CD4-positive, CD25-positive, alpha-beta regulatory T cell (primary cell): ENCODE measurements around the gene COL5A1. TPM values are rescaled to one million over a fixed set of nuclear protein-coding genes. Genes with fewer than 3 reads are reported as not detected.
"Not testable (repeated sequence)": the region's sequence is repeated elsewhere in the genome, so short reads cannot be mapped to it uniquely, and the experiment has no call there.

Experiments used
- ATAC-seq, 2 donors: fragments of 150-1000 bp; cut with Tn5 transposase; one replicate each; pipeline ENCODE4 v1.10.0; 2021; ENCODE audit warnings: low read depth in 2 of 2, moderate number of reproducible peaks in 2 of 2, moderate library complexity in 1 of 2
- DNase-seq, 3 donors: peaks; one replicate each; pipeline versions ENCODE4 v3.0.0 to v3.0.0-alpha.2; 2012 to 2022; ENCODE audit warnings: mixed read lengths in 1 of 3
- H3K27ac ChIP-seq: one replicate; pipeline ENCODE4 v1.7.0; 2013; ENCODE audit warnings: mild to moderate bottlenecking, low read length; ENCODE audit not compliant: insufficient read depth, poor library complexity, severe bottlenecking
- H3K27me3 ChIP-seq: one replicate; pipeline ENCODE4 v1.7.0; 2013; ENCODE audit warnings: low read length; ENCODE audit not compliant: control insufficient read depth, insufficient read depth
- H3K36me3 ChIP-seq: one replicate; pipeline ENCODE4 v1.7.0; 2013; ENCODE audit warnings: mild to moderate bottlenecking, low read length, moderate library complexity; ENCODE audit not compliant: control insufficient read depth, insufficient read depth
- H3K4me1 ChIP-seq: 2 replicates; pipeline ENCODE4 v1.7.0; 2013; ENCODE audit warnings: mild to moderate bottlenecking, low read length; ENCODE audit not compliant: insufficient read depth, control insufficient read depth, poor library complexity, severe bottlenecking
- H3K4me3 ChIP-seq: one replicate; pipeline ENCODE4 v1.7.0; 2013; ENCODE audit warnings: low read depth, mild to moderate bottlenecking, low read length, moderate library complexity
- H3K9me3 ChIP-seq, 2 experiments: 1 replicate in 1 of 2; 2 replicates in 1 of 2; pipeline ENCODE4 v1.7.0; 2013; ENCODE audit warnings: low read length in 2 of 2, mild to moderate bottlenecking in 1 of 2, moderate library complexity in 1 of 2; ENCODE audit not compliant: control insufficient read depth in 2 of 2
- H3K27ac Mint-ChIP-seq, 3 donors: one replicate each; pipeline ENCODE4 v1.8.0; 2020 to 2022; ENCODE audit warnings: mild to moderate bottlenecking in 3 of 3, mixed read lengths in 3 of 3, moderate library complexity in 2 of 3
- H3K27me3 Mint-ChIP-seq: one replicate; pipeline ENCODE4 v1.8.0; 2022; ENCODE audit warnings: mild to moderate bottlenecking, mixed read lengths
- H3K36me3 Mint-ChIP-seq: one replicate; pipeline ENCODE4 v1.8.0; 2020; ENCODE audit warnings: mixed read lengths
- H3K4me1 Mint-ChIP-seq, 4 donors: one replicate each; pipeline ENCODE4 v1.8.0; 2020 to 2022; ENCODE audit warnings: mixed read lengths in 4 of 4, mild to moderate bottlenecking in 1 of 4
- H3K4me3 Mint-ChIP-seq, 4 donors: one replicate each; pipeline ENCODE4 v1.8.0; 2020 to 2022; ENCODE audit warnings: mild to moderate bottlenecking in 4 of 4, mixed read lengths in 4 of 4, moderate library complexity in 3 of 4
- H3K9me3 Mint-ChIP-seq, 7 donors: one replicate each; pipeline ENCODE4 v1.8.0; 2020 to 2022; ENCODE audit warnings: mixed read lengths in 7 of 7, mild to moderate bottlenecking in 3 of 7, moderate library complexity in 2 of 7
- polyA plus RNA-seq, 4 donors: library from polyadenylated mRNA; unstranded; fragments of 300-500 nt; fragmentation: Illumina TruSeq; gene quantifications; one replicate each; pipeline ENCODE4 v1.2.3, GENCODE V29; 2021
- total RNA-seq: library from RNA; stranded (reverse); gene quantifications from one replicate; pipeline ENCODE4 v1.2.3, GENCODE V29; 2022

COL5A1 gene
- total and polyA plus RNA-seq, 5 donors from 2014 or later = 0.02 to 1.7 (median 0.10) TPM; not detected in 2

DNA sequence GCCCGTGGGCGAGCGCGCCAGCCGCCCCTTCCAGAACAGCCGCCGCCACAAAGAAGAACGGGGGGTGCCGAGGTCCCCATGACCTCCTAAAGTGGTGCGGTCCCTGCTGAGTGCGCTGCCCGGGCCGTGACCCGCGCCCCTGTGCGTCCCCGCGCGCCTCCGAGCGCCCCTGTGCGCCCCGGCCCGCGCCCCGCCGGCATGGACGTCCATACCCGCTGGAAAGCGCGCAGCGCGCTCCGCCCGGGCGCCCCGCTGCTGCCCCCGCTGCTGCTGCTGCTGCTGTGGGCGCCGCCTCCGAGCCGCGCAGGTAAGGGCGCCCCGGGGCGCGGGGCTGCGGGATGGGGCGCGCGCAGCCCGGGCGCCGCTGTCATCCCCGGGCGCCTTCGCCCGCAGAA, 384 bp downstream of the COL5A1 start:
- no peaks in the 10 kb centered on the region for H3K27me3 ChIP-seq
- H3K9me3 Mint-ChIP-seq = peaks cover 0 to 2% (median 0%) of the 10 kb centered on the region in 7 donors
- DNase-seq (no peak), ATAC-seq (no peak)
- H3K27ac Mint-ChIP-seq = no peak overlapping the region
- H3K27me3 Mint-ChIP-seq = no peaks in the 10 kb centered on the region
- no peak overlapping the region for H3K4me3 Mint-ChIP-seq
- no peaks in the 10 kb centered on the region for H3K36me3 Mint-ChIP-seq
- H3K36me3 ChIP-seq = no peaks in the 10 kb centered on the region
- peaks cover 0 to 4% (median 0%) of the 10 kb centered on the region in 4 donors for H3K4me1 Mint-ChIP-seq
- no peaks in the 10 kb centered on the region for H3K4me1 ChIP-seq
- no peaks in the 10 kb centered on the region for H3K9me3 ChIP-seq
- H3K27ac ChIP-seq = no peak overlapping the region
- H3K4me3 ChIP-seq = no peak overlapping the region

DNA sequence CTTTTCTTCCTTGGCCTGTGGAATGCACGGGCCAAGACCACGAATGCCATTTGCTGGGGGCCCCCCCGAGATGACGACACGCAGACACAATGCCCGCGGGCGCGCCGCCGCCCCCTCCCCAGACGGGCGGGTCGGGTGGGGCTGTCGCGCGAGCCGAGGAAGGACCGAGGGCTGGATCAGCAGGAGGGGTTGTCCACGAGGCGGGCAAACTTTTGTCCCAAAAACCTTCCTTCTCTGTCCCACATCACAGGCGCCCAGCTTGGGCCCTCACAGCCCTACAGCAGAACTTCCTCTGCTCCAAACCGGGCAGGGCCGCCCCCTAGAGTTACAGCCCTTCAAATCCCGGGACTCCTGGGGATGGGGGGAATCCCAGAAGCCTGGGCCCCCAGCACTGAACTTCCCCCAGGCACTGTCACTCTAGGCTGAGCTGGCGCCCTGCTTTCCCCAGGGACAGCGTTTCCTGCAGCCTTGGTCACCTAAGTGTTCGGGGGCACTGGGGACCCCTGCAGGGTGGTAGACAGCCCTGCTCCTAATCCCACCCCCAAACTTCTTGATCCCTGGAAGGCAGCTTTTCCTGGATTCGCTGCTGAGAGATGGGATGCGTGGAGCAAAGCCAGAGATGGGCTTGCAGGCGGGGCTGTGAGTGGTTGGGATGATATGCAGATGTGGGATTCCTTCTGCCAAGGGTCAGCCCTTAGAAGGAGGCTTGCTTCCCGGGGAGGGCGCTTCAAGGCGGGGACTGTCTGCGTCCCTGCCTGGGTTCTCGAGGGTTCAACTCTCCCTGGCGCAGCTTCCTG, 980 bp downstream of the COL5A1 start:
- Mint-ChIP-seq H3K4me3 (peak overlapping the region in 2 of 4 donors; percentile 27 to 58), H3K9me3 (peaks cover 0 to 2% (median 0%) of the 10 kb centered on the region in 7 donors), H3K27ac (no peak overlapping the region), H3K36me3 (no peaks in the 10 kb centered on the region), H3K4me1 (peaks cover 0 to 4% (median under 1%) of the 10 kb centered on the region in 4 donors), H3K27me3 (no peaks in the 10 kb centered on the region)
- Histone ChIP-seq H3K27ac (no peak overlapping the region), H3K36me3 (no peaks in the 10 kb centered on the region), H3K9me3 (no peaks in the 10 kb centered on the region), H3K4me1 (no peaks in the 10 kb centered on the region), H3K4me3 (no peak overlapping the region), H3K27me3 (no peaks in the 10 kb centered on the region)
- DNase-seq = no peak
- ATAC-seq = no peak

DNA sequence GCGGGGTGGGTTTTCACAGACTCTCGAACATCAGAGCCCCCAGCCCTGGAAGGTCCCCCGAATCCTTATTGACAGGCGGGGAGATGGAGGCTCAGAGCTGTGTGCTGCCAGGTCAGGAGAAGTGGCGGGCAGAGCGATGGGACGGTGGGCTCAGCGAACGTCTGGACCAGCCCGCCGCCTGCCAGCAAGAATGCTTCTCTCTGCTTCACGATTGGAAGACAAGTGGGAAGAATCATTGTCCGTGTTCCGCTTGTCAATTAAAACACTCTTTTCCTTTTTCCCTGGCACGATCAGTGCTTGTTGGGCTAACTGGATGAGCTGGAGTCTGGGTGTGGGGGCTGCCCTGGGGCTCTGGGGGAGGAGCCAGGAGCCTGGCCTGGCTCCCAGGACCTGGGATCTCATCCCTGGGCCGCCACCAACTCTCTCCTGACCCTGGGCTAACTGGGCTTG, 1.6 kb downstream of the COL5A1 start:
- ATAC-seq (no peak), DNase-seq (no peak)
- Histone ChIP-seq H3K9me3 (no peaks in the 10 kb centered on the region), H3K4me3 (no peak overlapping the region), H3K4me1 (no peaks in the 10 kb centered on the region), H3K27me3 (no peaks in the 10 kb centered on the region), H3K36me3 (no peaks in the 10 kb centered on the region), H3K27ac (no peak overlapping the region)
- H3K27me3 Mint-ChIP-seq = no peaks in the 10 kb centered on the region
- no peak overlapping the region for H3K27ac Mint-ChIP-seq
- peaks cover 0 to 2% (median 0%) of the 10 kb centered on the region in 7 donors for H3K9me3 Mint-ChIP-seq
- H3K36me3 Mint-ChIP-seq = no peaks in the 10 kb centered on the region
- no peak overlapping the region for H3K4me3 Mint-ChIP-seq
- H3K4me1 Mint-ChIP-seq = peaks cover 0 to 4% (median 2%) of the 10 kb centered on the region in 4 donors

DNA sequence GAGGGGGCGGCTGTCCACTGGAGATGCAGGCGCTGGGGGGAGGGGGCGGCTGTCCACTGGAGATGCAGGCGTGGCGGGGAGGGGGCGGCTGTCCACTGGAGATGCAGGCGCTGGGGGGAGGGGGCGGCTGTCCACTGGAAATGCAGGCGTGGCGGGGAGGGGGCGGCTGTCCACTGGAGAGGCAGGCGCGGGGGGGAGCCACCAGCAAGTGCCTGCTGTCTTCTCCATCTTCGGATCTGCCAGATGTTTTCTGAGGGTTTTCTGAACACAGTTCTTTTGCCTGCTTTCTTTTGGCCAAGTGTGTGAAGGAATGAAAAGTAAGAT, 2.8 kb downstream of the COL5A1 start:
- not testable (repeated sequence) for ATAC-seq

DNA sequence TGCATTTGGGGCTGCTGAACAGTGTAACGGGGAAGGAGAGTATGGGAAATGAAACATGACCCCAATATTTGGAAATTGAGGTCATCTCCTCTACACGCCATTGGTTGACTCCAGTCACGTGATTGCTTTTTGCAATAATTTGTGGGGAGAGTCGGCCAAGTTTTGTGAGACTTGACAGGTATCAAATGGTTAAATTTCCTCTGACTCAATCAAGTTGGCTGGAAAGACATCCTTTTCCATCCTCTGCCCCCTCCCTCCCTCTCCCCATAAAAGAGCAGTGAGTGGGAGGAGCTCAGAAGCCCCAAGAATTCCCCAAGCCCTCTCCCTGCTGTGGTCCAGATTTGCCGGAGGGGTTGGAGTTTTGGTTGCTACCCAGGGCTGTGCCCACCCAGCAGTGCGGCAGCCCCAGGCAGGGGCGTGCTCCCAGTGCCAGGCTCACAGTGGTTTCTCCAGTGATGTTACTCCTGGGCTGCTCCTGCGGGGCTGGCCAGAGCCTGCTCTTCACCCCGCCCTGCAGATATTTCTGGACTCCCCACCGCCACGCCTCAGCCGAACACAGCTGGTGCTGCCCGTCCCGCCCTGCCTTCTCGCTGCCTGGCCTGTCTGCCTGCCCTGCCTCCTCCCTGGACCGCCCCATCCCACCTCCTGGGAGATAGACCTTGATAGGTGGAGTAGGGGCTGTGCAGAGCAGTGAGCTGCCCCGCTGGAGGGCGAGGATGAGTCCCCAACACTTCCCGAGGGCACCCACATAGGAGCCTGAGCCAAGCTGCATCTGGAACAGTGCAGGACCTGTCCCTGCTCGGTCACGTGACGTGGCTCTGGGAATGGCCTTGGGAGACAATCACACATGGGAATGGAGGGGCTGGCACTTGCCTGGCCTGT, 3.4 kb downstream of the COL5A1 start:
- Mint-ChIP-seq H3K27me3 (no peaks in the 10 kb centered on the region), H3K9me3 (peaks cover 0 to 2% (median 0%) of the 10 kb centered on the region in 7 donors), H3K4me1 (peaks cover 0 to 6% (median 2%) of the 10 kb centered on the region in 4 donors), H3K27ac (no peak overlapping the region), H3K4me3 (no peak overlapping the region), H3K36me3 (no peaks in the 10 kb centered on the region)
- no peaks in the 10 kb centered on the region for H3K9me3 ChIP-seq
- no peak overlapping the region for H3K27ac ChIP-seq
- ATAC-seq (no peak), DNase-seq (no peak)
- no peaks in the 10 kb centered on the region for H3K36me3 ChIP-seq
- H3K4me3 ChIP-seq = no peak overlapping the region
- no peaks in the 10 kb centered on the region for H3K27me3 ChIP-seq
- no peaks in the 10 kb centered on the region for H3K4me1 ChIP-seq

More for the DNA sequence above, 2.8 kb downstream of the COL5A1 start:
- not testable (repeated sequence) for H3K4me1 ChIP-seq, H3K27me3 ChIP-seq, H3K4me1 Mint-ChIP-seq, H3K36me3 Mint-ChIP-seq, H3K36me3 ChIP-seq, H3K27me3 Mint-ChIP-seq, H3K4me3 ChIP-seq, H3K9me3 Mint-ChIP-seq, DNase-seq, H3K27ac ChIP-seq, H3K9me3 ChIP-seq, H3K4me3 Mint-ChIP-seq, H3K27ac Mint-ChIP-seq

DNA sequence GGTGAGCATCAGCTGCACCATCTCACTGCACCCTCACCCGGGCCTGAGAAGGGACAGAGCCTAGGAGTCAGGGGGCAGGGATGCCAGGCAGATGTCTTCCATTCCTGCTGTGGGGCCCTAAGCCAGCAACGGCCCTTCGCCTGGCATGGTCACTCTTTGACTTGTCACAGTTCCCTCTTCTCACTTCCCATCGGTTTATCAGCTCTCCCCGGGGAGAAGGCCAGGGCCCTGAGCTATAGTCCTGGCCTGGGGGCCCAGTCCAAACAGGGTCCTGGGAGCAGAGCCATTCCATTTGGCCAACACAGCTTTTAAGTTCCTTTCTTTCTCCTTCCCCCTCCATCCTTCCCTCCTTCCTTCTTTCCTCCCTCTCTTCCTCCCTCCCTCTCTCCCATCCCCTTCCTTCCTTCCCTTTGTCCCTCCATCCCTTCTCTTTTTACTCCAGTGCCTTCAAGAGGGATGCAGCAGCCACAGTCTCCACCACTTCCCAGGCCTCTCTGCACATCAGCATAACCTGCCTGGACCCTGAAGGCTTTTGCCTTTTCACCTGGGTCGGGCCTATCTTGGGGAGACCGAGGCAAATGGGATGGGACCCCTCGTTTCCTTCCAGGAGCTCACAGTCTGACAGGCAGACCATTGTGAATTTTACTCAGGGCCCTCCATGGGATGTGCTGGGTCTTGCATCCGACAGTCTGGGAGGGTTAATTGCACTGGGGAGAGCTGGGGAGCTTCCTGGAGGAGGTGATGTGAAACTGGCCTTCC, 4.2 kb downstream of the COL5A1 start:
- H3K4me3 ChIP-seq = no peak overlapping the region
- DNase-seq = no peak
- H3K27me3 ChIP-seq = no peaks in the 10 kb centered on the region
- Mint-ChIP-seq H3K27ac (no peak overlapping the region), H3K27me3 (no peaks in the 10 kb centered on the region), H3K9me3 (peaks cover 0 to 2% (median 0%) of the 10 kb centered on the region in 7 donors), H3K4me3 (no peak overlapping the region), H3K4me1 (peaks cover 0 to 4% (median 2%) of the 10 kb centered on the region in 4 donors), H3K36me3 (no peaks in the 10 kb centered on the region)
- no peak overlapping the region for H3K27ac ChIP-seq
- no peaks in the 10 kb centered on the region for H3K36me3 ChIP-seq
- ATAC-seq = no peak
- H3K4me1 ChIP-seq = no peaks in the 10 kb centered on the region
- H3K9me3 ChIP-seq = no peaks in the 10 kb centered on the region

DNA sequence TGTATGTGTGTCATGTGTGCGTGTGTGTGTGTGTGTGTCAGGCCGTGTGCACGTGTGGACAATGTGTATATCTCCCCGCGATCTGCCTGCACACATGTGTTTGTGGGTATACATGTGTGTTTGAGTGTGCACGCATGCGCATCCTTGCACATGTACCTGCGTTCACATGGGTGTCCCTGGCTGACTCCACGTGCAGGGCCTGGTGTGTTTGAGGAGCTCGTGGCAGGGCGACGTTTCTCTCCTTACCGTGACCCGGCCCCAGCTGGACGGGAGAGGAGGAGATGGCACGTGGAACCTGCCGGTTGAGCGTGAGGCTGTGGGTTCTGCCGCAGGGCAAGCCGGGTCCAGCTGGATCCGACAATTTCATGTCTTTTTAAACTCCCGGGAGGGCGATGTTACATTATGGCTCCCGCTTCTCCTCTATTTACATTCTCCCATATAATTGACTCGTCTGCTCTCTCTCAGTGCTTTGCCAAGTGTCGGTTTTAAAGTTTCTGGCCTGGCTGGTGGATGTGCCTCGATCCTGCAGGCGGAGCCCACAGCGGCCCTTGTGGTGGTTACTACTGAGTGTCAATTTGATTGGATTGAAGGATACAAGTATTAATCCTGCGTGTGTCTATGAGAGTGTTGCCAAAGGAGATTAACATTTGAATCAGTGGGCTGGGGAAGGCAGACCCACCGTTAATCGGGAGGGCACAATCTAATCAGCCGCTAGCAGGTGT, 5.9 kb downstream of the COL5A1 start:
- H3K9me3 Mint-ChIP-seq = peaks cover 0 to 2% (median 0%) of the 10 kb centered on the region in 7 donors
- ATAC-seq = no peak
- H3K27ac ChIP-seq = no peak overlapping the region
- H3K27me3 Mint-ChIP-seq = no peaks in the 10 kb centered on the region
- no peaks in the 10 kb centered on the region for H3K27me3 ChIP-seq
- no peaks in the 10 kb centered on the region for H3K9me3 ChIP-seq
- H3K36me3 ChIP-seq = no peaks in the 10 kb centered on the region
- peak overlapping the region in 1 of 4 donors; percentile 13 for H3K4me3 Mint-ChIP-seq
- H3K36me3 Mint-ChIP-seq = no peaks in the 10 kb centered on the region
- H3K27ac Mint-ChIP-seq = no peak overlapping the region
- no peaks in the 10 kb centered on the region for H3K4me1 ChIP-seq
- no peak overlapping the region for H3K4me3 ChIP-seq
- no peak for DNase-seq
- H3K4me1 Mint-ChIP-seq = peaks cover 0 to 4% (median 4%) of the 10 kb centered on the region in 4 donors
